Measurements from ENCODE around the gene KCNK7.

KCNK7 gene

DNA sequence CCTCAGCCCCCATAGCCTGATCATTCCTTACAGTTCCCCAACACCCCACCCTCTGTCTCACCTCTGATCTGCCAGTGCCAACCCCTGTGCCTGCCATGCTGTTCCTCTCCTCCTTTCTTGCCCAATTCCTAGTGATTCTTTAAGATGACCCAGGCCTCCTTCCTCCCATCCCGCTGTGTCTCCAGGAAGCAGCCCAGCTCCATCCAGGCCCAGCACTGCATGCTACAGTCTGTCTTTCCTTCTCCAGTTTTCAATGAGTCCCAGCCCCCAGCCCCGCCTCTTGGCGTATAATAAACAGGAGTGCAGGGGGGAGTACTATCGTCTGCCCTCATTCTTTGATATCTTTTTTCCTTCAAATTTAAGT is 49.8 kb downstream of the KCNK7 start:
- no peak for ATAC-seq
- TF ChIP-seq, protein P1, sequence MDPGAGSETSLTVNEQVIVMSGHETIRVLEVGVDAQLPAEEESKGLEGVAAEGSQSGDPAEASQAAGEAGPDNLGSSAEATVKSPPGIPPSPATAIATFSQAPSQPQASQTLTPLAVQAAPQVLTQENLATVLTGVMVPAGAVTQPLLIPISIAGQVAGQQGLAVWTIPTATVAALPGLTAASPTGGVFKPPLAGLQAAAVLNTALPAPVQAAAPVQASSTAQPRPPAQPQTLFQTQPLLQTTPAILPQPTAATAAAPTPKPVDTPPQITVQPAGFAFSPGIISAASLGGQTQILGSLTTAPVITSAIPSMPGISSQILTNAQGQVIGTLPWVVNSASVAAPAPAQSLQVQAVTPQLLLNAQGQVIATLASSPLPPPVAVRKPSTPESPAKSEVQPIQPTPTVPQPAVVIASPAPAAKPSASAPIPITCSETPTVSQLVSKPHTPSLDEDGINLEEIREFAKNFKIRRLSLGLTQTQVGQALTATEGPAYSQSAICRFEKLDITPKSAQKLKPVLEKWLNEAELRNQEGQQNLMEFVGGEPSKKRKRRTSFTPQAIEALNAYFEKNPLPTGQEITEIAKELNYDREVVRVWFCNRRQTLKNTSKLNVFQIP (CRISPR knock-in tag; IDR thresholded peaks at IDR 0.05; ENCODE audit: borderline replicate concordance, low read depth) = no peak
- TF ChIP-seq PPARA (CRISPR knock-in tag; IDR thresholded peaks at IDR 0.05; ENCODE audit: borderline replicate concordance) = no peak
- TF ChIP-seq GLIS3 (CRISPR knock-in tag; IDR thresholded peaks at IDR 0.05) = no peak
- no peak for TF ChIP-seq TOX (CRISPR knock-in tag; IDR thresholded peaks at IDR 0.05; ENCODE audit: borderline replicate concordance)
- TF ChIP-seq TCF4 (CRISPR knock-in tag; IDR thresholded peaks at IDR 0.05; ENCODE audit: borderline replicate concordance) = no peak
- TF ChIP-seq, protein P2, sequence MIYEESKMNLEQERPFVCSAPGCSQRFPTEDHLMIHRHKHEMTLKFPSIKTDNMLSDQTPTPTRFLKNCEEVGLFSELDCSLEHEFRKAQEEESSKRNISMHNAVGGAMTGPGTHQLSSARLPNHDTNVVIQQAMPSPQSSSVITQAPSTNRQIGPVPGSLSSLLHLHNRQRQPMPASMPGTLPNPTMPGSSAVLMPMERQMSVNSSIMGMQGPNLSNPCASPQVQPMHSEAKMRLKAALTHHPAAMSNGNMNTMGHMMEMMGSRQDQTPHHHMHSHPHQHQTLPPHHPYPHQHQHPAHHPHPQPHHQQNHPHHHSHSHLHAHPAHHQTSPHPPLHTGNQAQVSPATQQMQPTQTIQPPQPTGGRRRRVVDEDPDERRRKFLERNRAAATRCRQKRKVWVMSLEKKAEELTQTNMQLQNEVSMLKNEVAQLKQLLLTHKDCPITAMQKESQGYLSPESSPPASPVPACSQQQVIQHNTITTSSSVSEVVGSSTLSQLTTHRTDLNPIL (CRISPR knock-in tag; IDR thresholded peaks at IDR 0.05; ENCODE audit: low read depth) = no peak
- TF ChIP-seq SNAI2 (CRISPR knock-in tag; IDR thresholded peaks at IDR 0.05) = no peak

Measured in SK-N-SH treated with all-trans-retinoic acid at 6 μM for 48 hours (cell line).